B cell (primary cell): ENCODE results near the gene ZER1. TPM values are rescaled to one million over a fixed set of nuclear protein-coding genes. Genes with fewer than 3 reads are reported as not detected.

Experiments
- ATAC-seq: fragments of 200-7000 bp; cut with Tn5 transposase; one replicate; pipeline ENCODE4 v1.10.0; 2021; ENCODE audit warnings: low read depth, mild to moderate bottlenecking, moderate number of reproducible peaks, moderate library complexity
- CTCF ChIA-PET: fragments of 350-600 bp; sonication (Branson Sonifier 250); formaldehyde crosslinking; loops from one replicate; lab custom pipeline; 2021; ENCODE audit warnings: antibody characterized with exemption, inconsistent platforms; lab: Charles Lee
- POLR2A ChIA-PET: fragments of 350-600 bp; sonication (Branson Sonifier 250); formaldehyde crosslinking; loops from one replicate; lab custom pipeline; 2021; ENCODE audit warnings: antibody characterized with exemption; lab: Charles Lee
- DNase-seq: peaks from one replicate; pipeline ENCODE4 v3.0.0; 2013
- H2AFZ ChIP-seq: 2 replicates; pipeline ENCODE4 v1.6.1; 2012; ENCODE audit warnings: mild to moderate bottlenecking, low read depth, low read length; ENCODE audit not compliant: insufficient read depth, poor library complexity, severe bottlenecking
- H3K27ac ChIP-seq, 2 donors: 1 replicate in 1 of 2; 2 replicates in 1 of 2; pipeline ENCODE4 v1.5.1; 2012 to 2013; ENCODE audit warnings: low read length in 2 of 2, mild to moderate bottlenecking in 2 of 2, moderate library complexity in 1 of 2
- H3K27me3 ChIP-seq, 4 experiments: fragments of 200-600 bp in 1 of 4; sonication (generic) in 1 of 4; replicated peaks in 1 of 4; 1 replicate in 2 of 4; 2 replicates in 2 of 4; pipeline versions ENCODE4 v1.6.1 to v1.7.0; 2013 to 2016; ENCODE audit warnings: low read length in 3 of 4, mild to moderate bottlenecking in 2 of 4, mixed read lengths in 1 of 4, moderate library complexity in 1 of 4; ENCODE audit not compliant: insufficient read depth in 4 of 4, control insufficient read depth in 3 of 4; ENCODE audit errors: control extremely low read depth in 1 of 4
- H3K36me3 ChIP-seq, 2 experiments: replicated peaks in 1 of 2; 1 replicate in 1 of 2; 2 replicates in 1 of 2; pipeline versions ENCODE4 v1.6.1 to v1.7.1; 2013; ENCODE audit warnings: low read length in 1 of 2; ENCODE audit not compliant: insufficient read depth in 2 of 2, control insufficient read depth in 1 of 2; ENCODE audit errors: control extremely low read depth in 1 of 2, extremely low read depth in 1 of 2
- H3K4me1 ChIP-seq, 2 donors: fragments of 200-600 bp in 1 of 2; sonication (generic) in 1 of 2; 1 replicate in 1 of 2; 2 replicates in 1 of 2; pipeline versions ENCODE4 v1.5.1 to v1.6.1; 2013 to 2017; ENCODE audit warnings: low read length in 2 of 2; ENCODE audit not compliant: control insufficient read depth in 2 of 2, insufficient read depth in 2 of 2
- H3K4me2 ChIP-seq: replicated peaks from 2 replicates; pipeline ENCODE3; 2012; ENCODE audit warnings: mild to moderate bottlenecking, low read depth, low read length; ENCODE audit not compliant: poor library complexity, severe bottlenecking
- H3K4me3 ChIP-seq, 5 experiments: fragments of 200-600 bp in 1 of 5; sonication (generic) in 1 of 5; 1 replicate in 3 of 5; 2 replicates in 2 of 5; pipeline versions ENCODE4 v1.5.1 to v1.7.0; 2011 to 2016; ENCODE audit warnings: low read length in 4 of 5, mild to moderate bottlenecking in 4 of 5, low read depth in 2 of 5, control low read depth in 1 of 5, moderate library complexity in 1 of 5; ENCODE audit not compliant: insufficient read depth in 1 of 5; ENCODE audit errors: control extremely low read depth in 1 of 5, extremely low read depth in 1 of 5
- H3K79me2 ChIP-seq: fragments of 200-600 bp; sonication (generic); one replicate; pipeline ENCODE4 v1.6.0; 2016; ENCODE audit warnings: low read length; ENCODE audit not compliant: control insufficient read depth, insufficient read depth
- H3K9ac ChIP-seq: fragments of 200-600 bp; sonication (generic); 2 replicates; pipeline ENCODE4 v1.6.1; 2017; ENCODE audit warnings: mild to moderate bottlenecking, low read length, moderate library complexity
- H3K9me3 ChIP-seq, 3 donors: one replicate each; pipeline versions ENCODE4 v1.6.1 to v1.7.1; 2013; ENCODE audit warnings: low read length in 2 of 3; ENCODE audit not compliant: control insufficient read depth in 2 of 3, insufficient read depth in 1 of 3; ENCODE audit errors: control extremely low read depth in 1 of 3
- H4K20me1 ChIP-seq: 2 replicates; pipeline ENCODE4 v1.6.0; 2012; ENCODE audit warnings: mild to moderate bottlenecking, low read length; ENCODE audit not compliant: insufficient read depth, control insufficient read depth, poor library complexity, severe bottlenecking
- H3K27ac Mint-ChIP-seq: one replicate; pipeline ENCODE4 v1.8.0; 2021; ENCODE audit warnings: mixed read lengths
- H3K27me3 Mint-ChIP-seq: one replicate; pipeline ENCODE4 v1.8.0; 2021; ENCODE audit warnings: mixed read lengths
- H3K4me1 Mint-ChIP-seq: one replicate; pipeline ENCODE4 v1.8.0; 2021; ENCODE audit warnings: mixed read lengths
- H3K4me3 Mint-ChIP-seq: one replicate; pipeline ENCODE4 v1.8.0; 2021; ENCODE audit warnings: mixed read lengths
- H3K9me3 Mint-ChIP-seq: one replicate; pipeline ENCODE4 v1.8.0; 2022; ENCODE audit warnings: mixed read lengths; ENCODE audit not compliant: insufficient read depth
- EZH2 ChIP-seq: IDR thresholded peaks from 2 replicates; pipeline ENCODE4 v1.6.1; 2012; ENCODE audit warnings: borderline replicate concordance, low read depth, mild to moderate bottlenecking, moderate library complexity, low read length; ENCODE audit not compliant: insufficient read depth, poor library complexity, severe bottlenecking
- WGBS: methylation state at CpG from one replicate; pipeline ENCODE4 v1.1.5; 2013; ENCODE audit warnings: missing lambda C conversion rate; ENCODE audit not compliant: insufficient coverage; 5-methylcytosine and 5-hydroxymethylcytosine counted together
- intact Hi-C: fragments of 100-400 bp; cut with micrococcal nuclease; formaldehyde crosslinking; loops from one replicate; pipeline ENCODE4 v1.10.0; 2022
- polyA plus RNA-seq: library from polyadenylated mRNA; depleted of rRNA; stranded (reverse); fragments of >200 nt; gene quantifications from 2 replicates; pipeline ENCODE4 v1.2.3, GENCODE V29; 2012
- total RNA-seq, 2 donors: library from RNA; stranded (reverse); fragments of 120-200 nt in 1 of 2; gene quantifications; 1 replicate in 1 of 2; 2 replicates in 1 of 2; pipeline versions ENCODE4 v1.2.3 to v1.2.4, GENCODE V29; 2013 to 2022
- TF ChIP-seq, protein P1 (sequence below): fragments of 200-600 bp; IDR thresholded peaks from one replicate; pipeline ENCODE4 v1.8.0; 2022; ENCODE audit warnings: antibody characterized with exemption, mild to moderate bottlenecking

The ZER1 gene
- total and polyA plus RNA-seq, 2 donors (not counting 1 experiment from before 2014, with no cell fraction given), result 26.9 to 42.2 TPM

DNA sequence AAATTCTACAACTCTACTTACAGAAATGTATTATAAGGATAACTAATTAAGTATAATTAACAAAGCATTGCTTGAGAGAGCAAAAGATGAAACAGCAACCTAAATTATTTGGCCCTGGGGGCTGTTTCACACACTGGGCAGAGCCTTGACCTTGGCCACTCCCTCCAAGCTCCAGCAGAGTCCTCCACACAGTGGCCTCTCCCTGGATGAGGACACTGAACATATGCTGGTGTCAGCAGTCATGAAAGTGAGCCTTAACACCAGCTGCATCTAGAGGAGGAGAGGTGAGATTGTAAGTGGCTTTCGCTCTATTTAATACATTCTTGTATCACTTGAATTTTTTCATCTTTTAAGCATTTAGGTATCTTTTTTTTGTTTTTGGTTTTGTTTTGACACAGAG is 24.5 kb downstream of the ZER1 start:
- ChIA-PET CTCF (no interaction called here), POLR2A (no interaction called here)
- H3K27ac Mint-ChIP-seq, result no peak overlapping the region
- no peaks in the 10 kb centered on the region for H3K9me3 Mint-ChIP-seq
- DNase-seq (no peak), ATAC-seq (no peak)
- H3K9me3 ChIP-seq, result peaks cover 0 to 3% (median 0%) of the 10 kb centered on the region in 3 donors
- no peaks in the 10 kb centered on the region for H3K4me1 Mint-ChIP-seq
- H3K4me2 ChIP-seq, result no peak overlapping the region
- no peaks in the 10 kb centered on the region for H4K20me1 ChIP-seq
- no peak overlapping the region for H2AFZ ChIP-seq
- H3K27me3 ChIP-seq, result no peaks in the 10 kb centered on the region
- no peak overlapping the region for H3K9ac ChIP-seq
- intact Hi-C loops, result no loop called here
- no peak for TF ChIP-seq EZH2
- TF ChIP-seq, protein P1, sequence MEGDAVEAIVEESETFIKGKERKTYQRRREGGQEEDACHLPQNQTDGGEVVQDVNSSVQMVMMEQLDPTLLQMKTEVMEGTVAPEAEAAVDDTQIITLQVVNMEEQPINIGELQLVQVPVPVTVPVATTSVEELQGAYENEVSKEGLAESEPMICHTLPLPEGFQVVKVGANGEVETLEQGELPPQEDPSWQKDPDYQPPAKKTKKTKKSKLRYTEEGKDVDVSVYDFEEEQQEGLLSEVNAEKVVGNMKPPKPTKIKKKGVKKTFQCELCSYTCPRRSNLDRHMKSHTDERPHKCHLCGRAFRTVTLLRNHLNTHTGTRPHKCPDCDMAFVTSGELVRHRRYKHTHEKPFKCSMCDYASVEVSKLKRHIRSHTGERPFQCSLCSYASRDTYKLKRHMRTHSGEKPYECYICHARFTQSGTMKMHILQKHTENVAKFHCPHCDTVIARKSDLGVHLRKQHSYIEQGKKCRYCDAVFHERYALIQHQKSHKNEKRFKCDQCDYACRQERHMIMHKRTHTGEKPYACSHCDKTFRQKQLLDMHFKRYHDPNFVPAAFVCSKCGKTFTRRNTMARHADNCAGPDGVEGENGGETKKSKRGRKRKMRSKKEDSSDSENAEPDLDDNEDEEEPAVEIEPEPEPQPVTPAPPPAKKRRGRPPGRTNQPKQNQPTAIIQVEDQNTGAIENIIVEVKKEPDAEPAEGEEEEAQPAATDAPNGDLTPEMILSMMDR, result no peak
- peaks cover 0 to 17% of the 10 kb centered on the region in 2 experiments for H3K36me3 ChIP-seq
- H3K79me2 ChIP-seq, result no peaks in the 10 kb centered on the region
- H3K4me1 ChIP-seq, result no peaks in the 10 kb centered on the region
- no peak overlapping the region for H3K27ac ChIP-seq
- no peaks in the 10 kb centered on the region for H3K27me3 Mint-ChIP-seq
- H3K4me3 Mint-ChIP-seq, result no peak overlapping the region
- no CpG with 5 or more reads among the region's 1 CpG for WGBS
- H3K4me3 ChIP-seq, result no peak overlapping the region

DNA sequence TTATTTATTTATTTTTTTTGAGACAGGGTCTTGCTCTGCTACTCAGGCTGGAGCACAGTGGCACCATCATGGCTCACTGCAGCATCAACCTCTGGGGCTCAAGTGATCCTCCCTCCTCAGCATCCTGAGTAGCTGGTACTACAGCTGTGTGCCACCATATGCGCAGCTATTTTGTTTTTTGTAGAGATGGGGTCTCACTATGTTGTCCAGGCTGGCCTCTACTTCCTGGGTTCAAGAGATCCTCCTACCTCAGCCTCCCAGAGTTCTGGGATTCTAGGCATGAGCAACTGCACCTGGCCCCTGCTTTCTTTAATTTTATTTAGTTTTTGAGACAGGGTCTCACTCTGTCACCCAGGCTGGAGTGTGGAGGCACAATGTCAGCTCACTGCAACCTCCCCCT is 28.3 kb downstream of the ZER1 start:
- H3K27me3 ChIP-seq, result no peaks in the 10 kb centered on the region
- no peaks in the 10 kb centered on the region for H3K9me3 Mint-ChIP-seq

More for the DNA sequence above, 28.3 kb downstream of the ZER1 start:
- Histone ChIP-seq H2AFZ (no peak overlapping the region), H4K20me1 (no peaks in the 10 kb centered on the region), H3K4me3 (no peak overlapping the region), H3K9ac (no peak overlapping the region), H3K9me3 (peaks cover 0 to 3% (median 0%) of the 10 kb centered on the region in 3 donors), H3K4me1 (no peaks in the 10 kb centered on the region), H3K27ac (no peak overlapping the region), H3K79me2 (no peaks in the 10 kb centered on the region), H3K4me2 (no peak overlapping the region), H3K36me3 (peaks cover 0 to 22% of the 10 kb centered on the region in 2 experiments)
- POLR2A ChIA-PET, result interaction anchor here (0.8 kb wide), 1 partner anchor 74 kb away, joined by 3 read pairs; no protein-coding TSS in a partner anchor
- ATAC-seq (no peak), DNase-seq (no peak)
- no peak overlapping the region for H3K4me3 Mint-ChIP-seq
- CTCF ChIA-PET, result no interaction called here
- H3K4me1 Mint-ChIP-seq, result no peaks in the 10 kb centered on the region
- intact Hi-C loops, result no loop called here
- H3K27me3 Mint-ChIP-seq, result no peaks in the 10 kb centered on the region
- H3K27ac Mint-ChIP-seq, result no peak overlapping the region
- WGBS, result no CpG with 5 or more reads among the region's 1 CpG
- TF ChIP-seq EZH2, result no peak
- TF ChIP-seq, protein P1, result no peak
